GM12872 (cell line): ENCODE results near the gene OR2H1.

Experiments used
- TF ChIP-seq, protein P1 (sequence below): IDR thresholded peaks from 3 replicates; pipeline ENCODE4 v1.5.1; 2011; ENCODE audit warnings: low read depth, mild to moderate bottlenecking, low read length, moderate library complexity; ENCODE audit not compliant: insufficient read depth

OR2H1 gene

DNA sequence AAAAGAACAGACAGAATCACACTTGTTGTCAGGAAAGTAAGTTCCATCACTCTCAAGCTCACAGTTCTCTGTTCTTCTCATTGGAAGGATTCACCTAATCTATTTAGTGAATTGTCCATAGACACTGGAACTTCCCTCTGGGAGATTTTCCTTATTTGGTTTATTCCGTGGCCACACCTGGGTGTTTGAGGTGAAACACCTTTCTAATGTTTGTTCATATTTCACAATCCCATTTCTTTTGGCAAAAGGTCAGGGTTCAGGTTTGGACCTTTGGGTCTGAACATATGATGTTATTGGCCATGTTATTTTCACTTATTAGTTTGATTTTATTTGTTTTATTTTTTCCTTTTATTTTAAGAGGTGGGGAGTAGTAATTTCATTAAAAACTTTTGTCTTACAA lies 26.8 kb downstream of the OR2H1 start:
- TF ChIP-seq, protein P1, sequence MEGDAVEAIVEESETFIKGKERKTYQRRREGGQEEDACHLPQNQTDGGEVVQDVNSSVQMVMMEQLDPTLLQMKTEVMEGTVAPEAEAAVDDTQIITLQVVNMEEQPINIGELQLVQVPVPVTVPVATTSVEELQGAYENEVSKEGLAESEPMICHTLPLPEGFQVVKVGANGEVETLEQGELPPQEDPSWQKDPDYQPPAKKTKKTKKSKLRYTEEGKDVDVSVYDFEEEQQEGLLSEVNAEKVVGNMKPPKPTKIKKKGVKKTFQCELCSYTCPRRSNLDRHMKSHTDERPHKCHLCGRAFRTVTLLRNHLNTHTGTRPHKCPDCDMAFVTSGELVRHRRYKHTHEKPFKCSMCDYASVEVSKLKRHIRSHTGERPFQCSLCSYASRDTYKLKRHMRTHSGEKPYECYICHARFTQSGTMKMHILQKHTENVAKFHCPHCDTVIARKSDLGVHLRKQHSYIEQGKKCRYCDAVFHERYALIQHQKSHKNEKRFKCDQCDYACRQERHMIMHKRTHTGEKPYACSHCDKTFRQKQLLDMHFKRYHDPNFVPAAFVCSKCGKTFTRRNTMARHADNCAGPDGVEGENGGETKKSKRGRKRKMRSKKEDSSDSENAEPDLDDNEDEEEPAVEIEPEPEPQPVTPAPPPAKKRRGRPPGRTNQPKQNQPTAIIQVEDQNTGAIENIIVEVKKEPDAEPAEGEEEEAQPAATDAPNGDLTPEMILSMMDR, result no peak

DNA sequence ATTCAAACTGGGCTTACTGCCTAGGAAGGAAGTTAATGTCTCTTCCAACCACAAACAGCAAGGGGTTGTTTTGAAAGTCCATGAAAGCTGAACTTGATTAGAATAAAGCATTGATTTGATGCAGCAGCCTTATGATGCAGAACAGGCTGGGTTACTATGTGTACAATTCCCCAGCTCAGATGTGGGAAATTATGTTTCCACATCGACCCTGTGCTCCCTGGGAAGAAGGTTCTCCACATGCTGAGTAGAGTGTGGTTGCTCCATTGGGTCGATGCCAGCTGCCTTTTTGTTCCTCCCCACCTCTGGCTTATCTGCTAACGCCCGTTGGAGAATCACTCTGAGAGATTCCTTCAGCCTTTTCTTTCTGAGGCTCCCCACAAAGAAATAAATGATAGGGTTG lies 29.6 kb downstream of the OR2H1 start:
- TF ChIP-seq, protein P1, result no peak

DNA sequence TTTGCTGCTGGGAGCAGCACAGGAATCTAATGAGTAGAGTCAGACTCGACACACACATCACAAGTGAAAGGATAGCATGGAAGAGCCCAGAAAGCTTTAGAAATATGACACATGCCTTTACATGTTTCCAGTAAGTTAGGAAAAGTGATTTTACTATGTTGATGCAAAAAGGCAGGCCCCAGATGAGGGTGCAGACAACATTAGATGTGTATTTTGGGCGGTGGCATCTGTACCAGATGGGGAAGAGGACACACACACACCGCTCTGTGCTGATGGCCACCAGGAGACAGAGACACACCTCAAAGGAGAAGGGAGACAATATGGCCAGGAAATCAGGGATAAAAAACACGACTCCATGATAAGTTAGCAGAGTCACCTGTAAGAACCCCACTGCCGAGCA lies 30.2 kb downstream of the OR2H1 start:
- TF ChIP-seq, protein P1, result no peak

DNA sequence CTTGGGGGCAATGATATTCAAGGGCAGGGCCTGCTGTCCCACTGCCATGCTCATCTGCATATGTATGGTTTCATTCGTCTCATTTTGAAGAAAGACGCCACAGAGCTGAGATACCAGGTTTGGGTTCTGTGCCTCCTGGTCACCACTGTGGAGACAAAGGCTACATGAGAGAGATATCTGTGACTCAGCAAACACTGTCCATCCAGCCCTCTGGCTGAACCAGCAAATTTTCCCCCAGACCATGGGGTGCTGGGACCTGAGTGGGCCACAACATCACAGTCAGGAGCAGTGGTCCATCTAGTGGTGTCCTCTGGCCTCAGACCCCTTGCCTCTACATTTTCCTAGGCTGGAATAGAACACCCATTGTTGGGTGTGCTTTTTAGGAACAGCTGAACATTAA lies 30.7 kb downstream of the OR2H1 start, which contains the start of gene MAS1L:
Gene MAS1L (minus strand): TSS at position 297 of the 400 bp plus-strand sequence. CDS start 54 bp downstream, at position 243.
- TF ChIP-seq, protein P1, result no peak

DNA sequence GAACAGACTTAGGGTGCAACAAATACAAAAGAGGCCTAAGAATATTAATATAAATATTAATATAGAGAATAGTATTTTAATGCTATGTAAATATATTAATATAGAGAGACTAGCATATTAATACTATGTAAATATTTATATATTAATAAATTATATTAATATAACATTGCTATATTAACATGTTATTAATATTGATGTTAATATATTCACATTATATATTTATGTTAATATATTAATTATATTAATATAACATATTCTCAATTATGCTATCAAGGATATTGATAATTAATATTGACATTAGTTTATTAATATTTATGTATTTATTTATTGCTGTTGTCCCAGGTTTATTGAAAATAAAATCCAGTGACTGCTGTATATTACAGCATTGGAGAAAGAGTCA lies 31.9 kb downstream of the OR2H1 start:
- TF ChIP-seq, protein P1, result no peak

DNA sequence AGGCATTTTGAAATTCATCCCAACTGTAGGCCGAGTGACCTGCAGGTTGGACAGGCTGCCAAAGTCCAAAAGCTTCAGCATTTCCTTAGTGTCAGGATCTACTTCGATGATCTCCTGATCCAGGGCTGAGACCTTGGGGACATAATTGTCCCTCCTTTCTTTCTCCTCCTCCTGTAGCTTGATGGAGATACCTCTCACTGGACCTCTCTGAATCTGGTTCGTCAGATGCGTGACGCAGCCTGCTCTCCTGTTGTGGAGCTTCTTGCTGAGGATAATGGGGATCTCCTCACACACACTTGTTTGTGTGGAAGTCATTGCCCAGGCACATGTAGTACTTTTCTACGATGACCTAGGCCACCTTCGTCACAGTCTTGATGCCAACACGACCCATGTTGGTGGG lies 32.3 kb downstream of the OR2H1 start:
- TF ChIP-seq, protein P1, result no peak

DNA sequence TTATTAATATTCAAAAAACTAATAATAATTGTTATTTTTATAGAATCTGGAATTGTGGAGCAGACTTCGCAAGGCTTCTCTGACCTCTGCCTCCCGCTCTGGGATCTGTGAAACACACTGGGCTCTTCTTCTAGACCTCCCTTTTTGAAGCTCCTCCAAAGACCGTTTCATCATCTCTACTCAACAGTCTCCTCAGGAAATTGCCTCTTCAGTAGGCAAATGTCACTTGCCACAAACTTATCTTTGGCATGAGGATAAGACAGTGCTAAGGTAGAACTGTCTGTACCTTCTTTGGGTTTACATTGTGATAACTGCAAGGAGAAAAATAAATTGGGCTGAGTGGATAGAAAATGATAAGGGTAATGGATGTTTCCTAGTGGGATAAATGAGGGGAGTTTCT lies 33.1 kb downstream of the OR2H1 start:
- TF ChIP-seq, protein P1, result no peak

DNA sequence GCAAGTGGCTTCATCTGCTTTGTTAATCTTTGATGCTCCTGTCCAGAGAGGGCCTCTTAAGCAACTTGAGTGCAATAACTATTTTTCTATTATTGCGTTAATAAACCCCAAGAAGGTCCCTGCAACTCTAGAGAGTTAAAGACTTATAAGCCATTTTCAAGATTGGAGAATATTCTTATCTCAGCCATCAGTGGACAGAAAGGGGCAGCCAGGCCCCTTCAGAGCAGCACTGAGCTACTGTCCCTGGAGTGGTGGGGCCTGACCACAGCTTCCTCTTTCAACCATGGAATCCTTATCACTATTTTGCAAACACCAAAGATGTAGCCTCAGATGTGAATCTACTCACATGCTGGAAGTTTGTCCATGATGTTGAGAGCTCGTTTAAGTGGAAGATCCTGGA lies 33.6 kb downstream of the OR2H1 start:
- TF ChIP-seq, protein P1, result no peak
